Keratinocyte (primary cell): Measurements from ENCODE around the gene SMTNL2. TPM values are rescaled to one million over a fixed set of nuclear protein-coding genes. Genes with fewer than 3 reads are reported as not detected.

ENCODE experiments used
- DNase-seq: peaks from one replicate; pipeline ENCODE4 v3.0.0-alpha.2; 2011; ENCODE audit warnings: low read depth, missing footprints, low spot score
- FAIRE-seq: peaks from 2 replicates; lab custom pipeline; 2011; peaks lifted over from hg19 to GRCh38; lab: Jason Lieb, UNC
- H2AFZ ChIP-seq: 2 replicates; pipeline ENCODE4 v1.6.0; 2012; ENCODE audit warnings: low read length, control low read depth, inconsistent platforms; ENCODE audit not compliant: control insufficient read depth
- H3K27ac ChIP-seq: 2 replicates; pipeline ENCODE4 v1.5.1; 2011; ENCODE audit warnings: low read length; ENCODE audit not compliant: control insufficient read depth, insufficient read depth
- H3K27me3 ChIP-seq: 3 replicates; pipeline ENCODE4 v1.6.0; 2011; ENCODE audit warnings: low read length; ENCODE audit not compliant: control insufficient read depth, insufficient read depth; ENCODE audit errors: extremely low read depth
- H3K36me3 ChIP-seq, 2 experiments: 2 replicates in 1 of 2; 3 replicates in 1 of 2; pipeline ENCODE4 v1.5.1; 2011; ENCODE audit warnings: low read length in 2 of 2, mild to moderate bottlenecking in 1 of 2; ENCODE audit not compliant: control insufficient read depth in 2 of 2, insufficient read depth in 2 of 2; ENCODE audit errors: extremely low read depth in 1 of 2
- H3K4me1 ChIP-seq: 3 replicates; pipeline ENCODE4 v1.5.1; 2011; ENCODE audit warnings: low read length; ENCODE audit not compliant: control insufficient read depth, insufficient read depth; ENCODE audit errors: extremely low read depth
- H3K4me2 ChIP-seq: 3 replicates; pipeline ENCODE4 v1.6.0; 2011; ENCODE audit warnings: low read depth, low read length; ENCODE audit not compliant: control insufficient read depth, insufficient read depth; ENCODE audit errors: extremely low read depth
- H3K4me3 ChIP-seq, 3 experiments: fragments of 200-600 bp in 1 of 3; sonication (generic) in 1 of 3; 2 replicates in 2 of 3; 3 replicates in 1 of 3; pipeline ENCODE4 v1.5.1; 2011 to 2016; ENCODE audit warnings: low read length in 3 of 3, mild to moderate bottlenecking in 3 of 3, control low read depth in 2 of 3, inconsistent platforms in 1 of 3, low read depth in 1 of 3, mixed read lengths in 1 of 3, mixed run types in 1 of 3, moderate library complexity in 1 of 3; ENCODE audit not compliant: control insufficient read depth in 2 of 3, insufficient read depth in 2 of 3; ENCODE audit errors: extremely low read depth in 1 of 3
- H3K79me2 ChIP-seq: 2 replicates; pipeline ENCODE4 v1.6.0; 2012; ENCODE audit warnings: low read length; ENCODE audit not compliant: control insufficient read depth, insufficient read depth
- H3K9ac ChIP-seq: 3 replicates; pipeline ENCODE4 v1.6.0; 2011; ENCODE audit warnings: low read length; ENCODE audit not compliant: control insufficient read depth, insufficient read depth; ENCODE audit errors: extremely low read depth
- H3K9me1 ChIP-seq: 3 replicates; pipeline ENCODE4 v1.6.0; 2011; ENCODE audit warnings: low read length; ENCODE audit not compliant: control insufficient read depth, insufficient read depth; ENCODE audit errors: extremely low read depth
- H3K9me3 ChIP-seq: 2 replicates; pipeline ENCODE4 v1.5.1; 2012; ENCODE audit warnings: low read depth, low read length; ENCODE audit not compliant: control insufficient read depth
- H4K20me1 ChIP-seq: 3 replicates; pipeline ENCODE4 v1.6.0; 2011; ENCODE audit warnings: low read length; ENCODE audit not compliant: control insufficient read depth, insufficient read depth; ENCODE audit errors: extremely low read depth
- CTCF ChIP-seq, 3 experiments: IDR thresholded peaks in 1 of 3; conservative IDR thresholded peaks in 1 of 3; optimal IDR thresholded peaks in 1 of 3; 2 replicates in 2 of 3; 3 replicates in 1 of 3; pipeline versions ENCODE3 to v1.5.1; 2011; ENCODE audit warnings: low read length in 3 of 3, mild to moderate bottlenecking in 3 of 3, moderate library complexity in 2 of 3, control low read depth in 1 of 3, inconsistent platforms in 1 of 3; ENCODE audit not compliant: insufficient read depth in 2 of 3; ENCODE audit errors: extremely low read depth in 1 of 3
- EZH2 ChIP-seq: IDR thresholded peaks from one replicate; pipeline ENCODE4 v1.6.1; 2012; ENCODE audit warnings: inconsistent platforms, mild to moderate bottlenecking, low read length, moderate library complexity
- dilution Hi-C: fragments of 300-500 bp; cut with MboI; formaldehyde crosslinking; loops from one replicate; pipeline ENCODE4 v1.7.0; 2020; ENCODE audit warnings: low sequenced_read_pairs; ENCODE audit not compliant: extremely low pct_ligation_motif_present
- polyA plus RNA-seq, 5 experiments: library from polyadenylated mRNA; depleted of rRNA in 3 of 5; stranded (reverse) in 3 of 5; stranded (forward) in 1 of 5; unstranded in 1 of 5; fragments of >200 nt; gene quantifications; 1 replicate in 1 of 5; 2 replicates in 3 of 5; 3 replicates in 1 of 5; pipeline versions ENCODE4 v1.2.1 to v1.2.3, GENCODE V29; 2011 to 2012; ENCODE audit warnings: missing spikeins in 2 of 5, low read depth in 1 of 5, low replicate concordance in 1 of 5

The SMTNL2 gene
- polyA plus RNA-seq, 1 donor (not counting 4 experiments of a cell fraction or from before 2014, with no cell fraction given): not detected

GRCh38 chr17:4554441-4554996 lies 29.8 kb upstream of the SMTNL2 start:
- FAIRE-seq: no peak
- no peaks in the 10 kb centered on the region for H3K27me3 ChIP-seq
- H3K4me2 ChIP-seq: peak overlapping the region; percentile 66
- peak overlapping the region; percentile 90 to 96 (median 94) for H3K4me3 ChIP-seq
- no peak overlapping the region for H2AFZ ChIP-seq
- no peaks in the 10 kb centered on the region for H3K9me3 ChIP-seq
- dilution Hi-C loops: no loop called here
- H3K79me2 ChIP-seq: peaks cover 32% of the 10 kb centered on the region
- no peak for DNase-seq
- TF ChIP-seq CTCF (optimal IDR thresholded peaks at IDR 0.05 in 1 of 3, IDR thresholded peaks at IDR 0.05 in 1 of 3, conservative IDR thresholded peaks at IDR 0.05 in 1 of 3; ENCODE audit: extremely low read depth in 1 of 3, insufficient read depth in 2 of 3, low read length in 3 of 3): no peak
- no peak for TF ChIP-seq EZH2
- H3K27ac ChIP-seq: peak overlapping the region; percentile 65
- no peaks in the 10 kb centered on the region for H4K20me1 ChIP-seq
- no peaks in the 10 kb centered on the region for H3K9me1 ChIP-seq
- peaks cover 12% of the 10 kb centered on the region for H3K4me1 ChIP-seq
- peak overlapping the region; percentile 90 for H3K9ac ChIP-seq
- peaks cover 28 to 40% of the 10 kb centered on the region in 2 experiments for H3K36me3 ChIP-seq

- H4K20me1 ChIP-seq: no peaks in the 10 kb centered on the region
- H3K9me1 ChIP-seq: no peaks in the 10 kb centered on the region
- dilution Hi-C loops: no loop called here
- TF ChIP-seq EZH2 (no peak), CTCF (optimal IDR thresholded peaks at IDR 0.05 in 1 of 3, IDR thresholded peaks at IDR 0.05 in 1 of 3, conservative IDR thresholded peaks at IDR 0.05 in 1 of 3; ENCODE audit: extremely low read depth in 1 of 3, insufficient read depth in 2 of 3, low read length in 3 of 3) (no peak)
- H3K9me3 ChIP-seq: no peaks in the 10 kb centered on the region
- H3K9ac ChIP-seq: peak within 1 kb of the TSS; percentile 90
- peak within 1 kb of the TSS; percentile 85 for H2AFZ ChIP-seq
- no peaks in the 10 kb centered on the region for H3K27me3 ChIP-seq
- H3K79me2 ChIP-seq: peaks cover 30% of the 10 kb centered on the region
- DNase-seq: peak; percentile 60
- H3K27ac ChIP-seq: peak within 1 kb of the TSS; percentile 65
- peak; percentile 88 for FAIRE-seq
- H3K4me1 ChIP-seq: peaks cover 12% of the 10 kb centered on the region
- H3K4me3 ChIP-seq: peak within 1 kb of the TSS; percentile 90 to 96 (median 94)
- H3K4me2 ChIP-seq: peak within 1 kb of the TSS; percentile 73
- H3K36me3 ChIP-seq: peaks cover 22 to 35% of the 10 kb centered on the region in 2 experiments
Observed at GRCh38 chr17:4554997-4555799, 29.1 kb upstream of the SMTNL2 start, which contains the start of gene MYBBP1A. TSS of gene MYBBP1A (minus strand) at chr17:4555384. CDS start at chr17:4555324, 60 bp downstream.
